HL-60 (cell line): ENCODE measurements around the gene CES1.
"Not testable (repeated sequence)": the region's sequence is repeated elsewhere in the genome, so short reads cannot be mapped to it uniquely, and the experiment has no call there.

Experiments used
- DNase-seq, 2 experiments: peaks; one replicate each; pipeline ENCODE4 v3.0.0-alpha.2; 2010 to 2020; ENCODE audit warnings: low read depth in 1 of 2, low spot score in 1 of 2
- H3K27ac ChIP-seq: fragments of 250-450 bp; sonication (Bioruptor Pico); replicated peaks from 2 replicates; pipeline ENCODE4 v1.5.1; 2020; ENCODE audit warnings: mild to moderate bottlenecking, moderate library complexity
- H3K27me3 ChIP-seq: fragments of 250-450 bp; sonication (Bioruptor Pico); 2 replicates; pipeline ENCODE4 v1.5.1; 2021; ENCODE audit warnings: mild to moderate bottlenecking, moderate library complexity; ENCODE audit not compliant: insufficient read depth, poor library complexity, severe bottlenecking
- H3K4me3 ChIP-seq: replicated peaks from 2 replicates; pipeline ENCODE4 v1.5.1; 2011; ENCODE audit warnings: mild to moderate bottlenecking, control low read depth, low read length; ENCODE audit not compliant: insufficient read depth
- CTCF ChIP-seq: IDR thresholded peaks from one replicate; pipeline ENCODE4 v1.5.1; 2011; ENCODE audit warnings: low read length, control low read depth, inconsistent platforms; ENCODE audit not compliant: insufficient read depth
- GABPA ChIP-seq: IDR thresholded peaks from 2 replicates; pipeline ENCODE4 v1.6.1; 2012; ENCODE audit warnings: low read depth
- POLR2AphosphoS5 ChIP-seq: IDR thresholded peaks from 2 replicates; pipeline ENCODE4 v1.6.1; 2012; ENCODE audit warnings: low read depth
- REST ChIP-seq: IDR thresholded peaks from 2 replicates; pipeline ENCODE4 v1.6.1; 2012; ENCODE audit warnings: low read depth; ENCODE audit not compliant: insufficient replicate concordance
- SPI1 ChIP-seq: IDR thresholded peaks from 2 replicates; pipeline ENCODE4 v1.6.1; 2012; ENCODE audit warnings: low read depth, mild to moderate bottlenecking, borderline replicate concordance

CES1 gene

GRCh38 chr16:55817236-55817912, 15.5 kb downstream of the CES1 start:
- no peak for DNase-seq
- Histone ChIP-seq H3K4me3 (no peak overlapping the region), H3K27me3 (no peaks in the 10 kb centered on the region), H3K27ac (no peak overlapping the region)
- TF ChIP-seq CTCF (no peak), REST (no peak), SPI1 (no peak), GABPA (no peak), POLR2AphosphoS5 (no peak)

- H3K27me3 ChIP-seq, H3K27ac ChIP-seq, H3K4me3 ChIP-seq, DNase-seq: not testable (repeated sequence)
These were observed 16.7 kb downstream of the CES1 start for GRCh38 chr16:55816222-55816621.

GRCh38 chr16:55815320-55815719, 17.6 kb downstream of the CES1 start:
- H3K27me3 ChIP-seq = no peaks in the 10 kb centered on the region
- no peak for DNase-seq
- TF ChIP-seq SPI1 = no peak
- no peak for TF ChIP-seq GABPA
- no peak for TF ChIP-seq POLR2AphosphoS5
- no peak overlapping the region for H3K4me3 ChIP-seq
- no peak overlapping the region for H3K27ac ChIP-seq

GRCh38 chr16:55814174-55814573, 18.7 kb downstream of the CES1 start:
- not testable (repeated sequence) for H3K4me3 ChIP-seq, DNase-seq, H3K27ac ChIP-seq, H3K27me3 ChIP-seq

GRCh38 chr16:55813730-55814129, 19.2 kb downstream of the CES1 start:
- H3K4me3 ChIP-seq, H3K27ac ChIP-seq, H3K27me3 ChIP-seq, DNase-seq: not testable (repeated sequence)

GRCh38 chr16:55812951-55813350, 19.9 kb downstream of the CES1 start:
- no peak overlapping the region for H3K27ac ChIP-seq
- TF ChIP-seq GABPA (no peak), REST (no peak), POLR2AphosphoS5 (no peak), CTCF (no peak), SPI1 (no peak)
- no peak overlapping the region for H3K4me3 ChIP-seq
- DNase-seq = no peak
- H3K27me3 ChIP-seq = no peaks in the 10 kb centered on the region
